CD4-positive, alpha-beta T cell treated with Interleukin-2 at 100 ng/mL for 4 hours (primary cell): Measurements from ENCODE around the gene PAX2.
"Not testable (repeated sequence)": the region's sequence is repeated elsewhere in the genome, so short reads cannot be mapped to it uniquely, and the experiment has no call there.

Experiments used
- DNase-seq: peaks from one replicate; pipeline ENCODE4 v3.0.0-alpha.2; 2020; ENCODE audit warnings: low spot score

Gene PAX2

DNA sequence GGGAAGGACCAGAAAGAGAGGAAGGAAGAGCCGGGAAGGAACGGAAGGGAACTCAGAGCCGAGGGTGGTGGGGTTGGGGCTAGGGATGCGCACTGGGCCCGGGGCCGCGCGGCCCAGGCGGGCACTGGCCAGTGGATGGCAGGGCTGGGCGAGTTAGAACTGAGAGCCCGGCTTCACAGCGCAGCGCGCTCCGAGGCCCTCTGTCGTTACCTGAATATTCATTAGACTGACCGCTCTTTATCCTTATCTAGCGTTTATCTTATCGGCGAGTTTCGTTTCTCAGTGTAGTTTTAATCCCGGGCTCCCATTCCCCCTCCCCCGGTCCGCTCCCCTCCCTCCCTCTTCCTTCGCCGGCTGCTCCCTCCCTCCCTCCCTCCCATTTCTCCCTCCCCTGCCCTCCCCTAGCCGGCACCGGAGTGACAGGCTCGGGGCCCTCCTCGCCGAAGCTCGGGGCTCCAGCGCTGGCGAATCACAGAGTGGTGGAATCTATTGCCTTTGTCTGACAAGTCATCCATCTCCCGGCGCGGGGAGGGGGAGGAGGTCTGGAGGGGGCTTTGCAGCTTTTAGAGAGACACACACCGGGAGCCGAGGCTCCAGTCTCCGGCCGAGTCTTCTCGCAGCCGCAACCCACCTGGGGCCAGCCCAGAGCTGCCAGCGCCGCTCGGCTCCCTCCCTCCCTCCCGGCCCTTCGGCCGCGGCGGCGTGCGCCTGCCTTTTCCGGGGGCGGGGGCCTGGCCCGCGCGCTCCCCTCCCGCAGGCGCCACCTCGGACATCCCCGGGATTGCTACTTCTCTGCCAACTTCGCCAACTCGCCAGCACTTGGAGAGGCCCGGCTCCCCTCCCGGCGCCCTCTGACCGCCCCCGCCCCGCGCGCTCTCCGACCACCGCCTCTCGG, at the start of gene PAX2:
PAX2 (plus strand) TSS at position 596 of the 895 bp plus-strand sequence. CDS start 679 bp downstream, outside the sequence.
- DNase-seq = no peak

DNA sequence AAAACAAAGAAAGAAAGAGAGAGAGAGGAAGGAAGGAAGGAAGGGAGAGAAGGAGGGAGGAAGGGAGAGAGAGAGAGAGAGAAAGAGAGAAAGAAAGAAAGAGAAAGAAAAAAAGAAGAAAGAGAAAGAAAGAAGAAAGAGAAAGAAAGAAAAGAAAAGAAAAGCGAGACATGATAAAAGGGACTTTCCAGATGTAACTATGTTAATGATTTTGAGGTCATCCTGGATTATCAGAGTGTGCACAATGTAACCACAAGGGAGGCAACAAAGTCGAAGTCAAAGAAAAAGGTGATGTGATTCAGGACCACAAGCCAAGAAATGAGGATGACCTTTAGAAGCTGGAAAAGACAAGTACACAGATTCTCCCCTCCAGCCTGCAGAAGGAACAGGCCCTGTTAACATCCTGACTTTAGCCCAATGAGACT, 48.9 kb upstream of the PAX2 start:
- no peak for DNase-seq

DNA sequence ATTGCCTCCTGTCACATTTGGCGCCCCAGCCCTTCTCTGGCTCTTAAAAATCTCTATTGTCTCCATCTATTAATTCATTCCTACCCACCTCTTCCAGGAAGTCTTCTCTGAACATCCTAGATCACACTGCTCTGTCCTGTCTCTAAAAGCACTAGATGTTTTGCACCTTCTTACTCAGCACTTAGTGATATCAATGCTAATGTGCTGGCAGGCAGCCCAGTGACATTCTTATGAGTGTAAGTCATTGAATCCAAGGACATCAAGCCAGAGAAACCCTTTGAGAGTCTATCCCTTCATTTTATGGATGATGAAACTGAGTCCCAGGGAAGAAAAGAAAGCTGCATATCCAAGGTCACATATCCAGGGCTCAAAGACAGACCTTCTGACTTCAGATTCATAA, 48.3 kb upstream of the PAX2 start:
- DNase-seq = no peak

DNA sequence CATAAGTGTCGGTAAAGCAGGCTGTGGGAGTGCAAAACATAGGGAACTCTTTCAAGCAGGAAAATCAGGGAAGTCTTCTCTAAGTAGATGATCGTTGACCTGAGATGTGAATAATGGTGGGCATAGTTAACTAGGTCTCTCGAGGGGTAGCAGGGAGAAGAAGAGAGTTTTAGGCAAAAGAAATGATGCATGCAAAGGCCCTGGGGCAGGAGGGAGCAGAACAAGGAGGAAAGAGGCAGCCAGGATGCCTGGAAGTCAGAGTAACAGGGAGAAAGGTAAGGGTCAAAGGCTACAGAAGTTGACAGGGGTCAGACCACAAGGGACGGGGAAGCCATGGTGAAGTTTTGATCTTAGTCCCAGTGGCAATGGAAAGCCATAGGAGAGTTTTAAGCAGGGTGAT, 47.8 kb upstream of the PAX2 start:
- no peak for DNase-seq

DNA sequence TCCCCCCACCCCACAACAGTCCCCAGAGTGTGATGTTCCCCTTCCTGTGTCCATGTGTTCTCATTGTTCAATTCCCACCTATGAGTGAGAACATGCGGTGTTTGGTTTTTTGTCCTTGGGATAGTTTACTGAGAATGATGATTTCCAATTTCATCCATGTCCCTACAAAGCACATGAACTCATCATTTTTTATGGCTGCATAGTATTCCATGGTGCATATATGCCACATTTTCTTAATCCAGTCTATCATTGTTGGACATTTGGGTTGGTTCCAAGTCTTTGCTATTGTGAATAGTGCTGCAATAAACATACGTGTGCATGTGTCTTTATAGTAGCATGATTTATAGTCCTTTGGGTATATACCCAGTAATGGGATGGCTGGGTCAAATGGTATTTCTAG, 43.7 kb upstream of the PAX2 start:
- not testable (repeated sequence) for DNase-seq

DNA sequence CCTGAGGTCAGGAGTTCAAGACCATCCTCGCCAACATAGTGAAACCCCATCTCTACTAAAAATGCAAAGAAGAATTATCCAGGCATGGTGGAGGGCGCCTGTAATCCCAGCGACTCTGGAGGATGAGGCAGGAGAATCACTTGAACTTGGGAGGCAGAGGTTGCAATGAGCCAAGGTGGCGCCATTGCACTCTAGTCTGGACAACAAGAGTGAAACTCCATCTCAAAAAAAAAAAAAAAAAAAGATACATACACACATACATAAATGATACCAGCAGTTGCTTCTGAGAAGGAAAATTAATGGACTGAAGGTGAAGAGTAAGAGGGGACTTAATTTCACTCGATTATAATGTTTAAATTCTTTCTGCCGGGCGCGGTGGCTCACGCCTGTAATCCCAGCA, 40.2 kb upstream of the PAX2 start:
- DNase-seq = no peak

DNA sequence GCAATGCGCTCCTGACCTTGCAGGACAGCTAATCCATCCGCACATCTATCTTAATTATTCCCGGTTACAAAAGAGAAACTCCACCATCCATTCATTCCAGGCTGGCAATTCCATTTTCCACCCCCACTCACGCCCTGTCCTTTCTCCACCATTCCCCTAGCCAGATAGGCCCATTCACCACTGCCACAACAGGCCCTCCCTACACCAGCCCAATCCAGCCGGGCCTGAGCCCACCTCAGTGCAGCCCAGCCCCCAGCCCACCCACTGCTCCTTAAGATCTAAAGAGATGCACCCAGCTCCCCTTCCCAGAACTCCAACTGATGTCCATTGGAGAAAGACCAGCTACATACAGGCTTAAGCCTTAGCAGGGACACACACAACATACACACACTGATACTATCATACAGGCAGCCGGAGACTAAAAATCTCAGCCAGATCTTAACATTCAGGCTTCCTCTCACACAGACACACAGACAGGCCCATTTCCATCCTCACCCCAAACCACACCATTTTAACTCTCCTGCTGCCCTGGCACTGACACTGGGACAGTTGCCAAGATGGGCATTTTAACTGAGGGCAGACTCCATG, 38.0 kb upstream of the PAX2 start:
- no peak for DNase-seq

DNA sequence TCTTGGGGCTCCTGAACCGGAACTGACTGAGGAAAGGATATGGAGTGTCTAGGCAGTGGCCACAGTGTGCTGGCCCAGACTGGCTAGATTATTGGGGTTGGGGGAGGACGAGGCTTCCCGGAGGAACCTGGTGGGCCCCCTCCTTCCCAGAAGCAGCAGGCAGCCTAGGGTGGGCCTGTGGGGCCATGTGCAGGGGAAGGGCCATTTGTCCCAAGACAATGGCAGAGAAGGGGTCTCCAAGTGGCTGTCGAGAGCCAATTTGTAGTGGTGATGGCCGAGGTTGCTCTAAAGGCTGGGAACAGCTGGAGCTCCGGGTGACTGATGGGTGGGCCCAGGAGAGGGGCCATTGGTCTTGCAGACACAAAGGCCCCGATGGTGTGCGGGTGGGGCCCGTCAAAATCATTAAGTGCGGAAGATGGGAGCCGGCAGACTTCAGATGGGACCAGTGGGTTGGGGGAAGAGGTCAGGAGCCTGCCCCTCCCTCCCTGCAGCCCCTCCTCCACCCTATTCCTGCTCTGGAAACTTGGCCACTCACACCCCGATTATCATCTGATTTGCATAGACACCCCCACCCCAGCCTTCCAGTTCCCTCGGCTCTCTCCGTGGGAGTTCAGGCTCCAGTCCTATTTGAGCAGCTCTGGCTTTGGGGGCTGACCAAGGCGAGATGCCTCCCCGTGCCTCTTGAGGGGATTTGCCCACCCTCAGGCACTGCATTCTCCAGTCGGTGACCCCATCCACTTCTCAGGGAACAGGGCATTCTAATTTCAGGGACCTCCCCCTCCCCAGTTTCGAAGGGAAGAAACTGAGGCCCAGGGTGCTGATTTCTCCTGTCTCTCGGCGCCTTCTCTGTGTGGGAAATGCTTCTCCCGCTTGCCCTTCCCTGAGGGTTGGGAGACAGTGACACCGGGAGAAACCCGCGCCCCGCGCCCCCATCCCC, 36.0 kb upstream of the PAX2 start:
- no peak for DNase-seq

DNA sequence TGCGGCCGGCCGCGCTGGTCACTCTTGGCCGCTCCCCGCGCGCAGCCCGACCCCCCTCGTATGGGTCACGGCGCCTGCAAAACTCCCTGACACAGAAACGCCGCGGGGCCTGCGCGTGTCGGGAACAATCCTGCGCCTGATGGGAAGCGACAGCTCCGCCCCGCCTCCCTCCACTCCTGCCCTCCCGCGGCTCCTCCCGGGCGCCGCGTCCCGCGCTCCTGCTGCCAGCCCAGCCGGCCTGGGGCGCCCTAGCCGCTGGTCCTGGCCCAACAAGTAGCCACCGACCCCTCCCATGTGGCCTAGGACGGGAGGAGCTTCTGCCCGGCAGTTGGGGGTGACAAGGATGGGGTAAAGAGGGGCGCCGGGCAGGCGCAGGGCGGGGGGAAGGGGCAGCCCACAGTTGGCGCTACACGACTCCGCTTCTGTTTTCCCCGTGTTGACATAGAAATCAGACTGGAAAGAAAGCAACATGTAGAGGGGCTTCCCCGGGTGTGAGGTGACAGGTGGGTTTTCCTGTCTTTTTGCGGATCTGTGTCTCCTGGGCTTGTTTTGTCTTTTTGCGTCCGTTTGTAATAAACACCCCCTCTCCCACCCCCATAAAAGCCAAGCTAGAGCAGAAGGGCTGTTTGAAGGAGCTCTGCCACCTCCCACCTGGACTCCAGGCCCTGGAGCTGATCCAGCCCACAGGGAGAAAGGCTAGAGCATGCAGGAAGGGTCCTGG, 35.1 kb upstream of the PAX2 start:
- DNase-seq = no peak

DNA sequence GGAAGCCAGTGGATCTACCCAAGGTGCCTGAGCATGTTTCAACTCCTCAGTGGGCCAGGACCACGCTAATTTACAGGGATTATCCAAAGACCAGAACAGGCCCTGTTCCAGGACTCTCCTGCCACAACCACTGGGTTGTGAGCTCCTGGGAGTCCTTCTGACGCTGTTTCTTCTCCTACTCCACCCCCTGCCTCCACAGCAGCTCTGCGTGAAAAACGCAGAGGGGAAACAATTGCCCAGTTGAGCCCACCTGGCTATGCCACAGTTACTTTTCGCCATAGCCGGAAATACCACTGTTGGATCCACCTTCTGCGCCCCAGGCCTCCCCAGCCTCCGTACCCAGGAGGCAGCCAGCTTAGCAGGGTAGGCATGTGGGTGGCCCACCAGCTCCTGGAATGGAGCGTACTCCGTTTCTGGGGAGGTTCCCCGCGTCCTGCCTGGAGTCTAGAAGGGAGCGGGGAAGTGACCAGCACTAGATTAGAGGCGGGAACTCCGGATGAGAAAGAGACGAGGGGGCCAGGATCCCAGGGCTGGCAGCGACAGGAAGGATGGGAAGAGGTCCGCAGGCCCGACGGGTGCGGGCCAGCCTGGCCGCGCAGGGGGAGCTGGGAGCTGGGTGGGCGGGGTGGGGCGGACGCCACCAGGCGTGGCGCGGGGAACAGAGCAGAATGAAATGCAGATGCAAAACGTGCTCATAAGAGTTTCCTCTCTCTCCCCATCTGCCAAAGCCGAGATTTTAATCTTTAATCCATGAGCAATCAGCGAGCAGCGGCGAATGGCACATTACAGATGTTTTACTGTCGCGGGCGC, 32.1 kb upstream of the PAX2 start:
- no peak for DNase-seq

DNA sequence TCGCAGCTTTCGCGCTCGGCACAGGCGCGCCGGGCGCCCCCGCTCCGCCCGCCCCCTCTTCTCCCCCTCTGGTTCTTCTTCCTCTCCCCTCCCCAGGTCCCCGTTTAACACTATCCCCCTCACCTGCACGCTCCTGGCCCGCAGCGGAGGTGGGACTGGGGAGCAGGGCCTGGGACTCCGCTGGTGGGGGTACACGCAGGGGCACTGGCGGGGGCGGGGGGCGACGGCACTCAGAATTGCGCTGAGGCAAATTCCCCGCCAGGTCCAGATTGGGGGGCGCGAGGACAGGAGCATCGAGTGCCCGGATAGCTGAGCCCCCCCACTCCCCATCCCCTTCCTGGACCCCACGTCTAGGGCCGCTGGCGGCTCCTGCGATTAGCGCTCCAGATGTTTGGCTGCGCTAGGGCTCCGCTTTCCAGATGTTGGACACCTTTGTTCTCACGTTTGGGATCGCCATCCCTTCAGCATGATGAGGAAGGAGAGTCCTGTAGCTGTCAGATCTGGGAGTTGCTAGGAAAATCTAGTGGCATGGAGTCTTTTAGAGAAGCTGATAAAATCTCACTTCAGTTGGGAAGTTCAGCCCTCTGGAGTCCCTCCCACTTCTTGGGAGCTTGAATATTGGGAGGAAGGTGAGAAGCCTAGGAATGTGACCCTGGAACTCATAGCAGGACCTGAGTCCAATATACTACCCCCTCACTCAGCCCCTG, 31.4 kb upstream of the PAX2 start:
- no peak for DNase-seq

DNA sequence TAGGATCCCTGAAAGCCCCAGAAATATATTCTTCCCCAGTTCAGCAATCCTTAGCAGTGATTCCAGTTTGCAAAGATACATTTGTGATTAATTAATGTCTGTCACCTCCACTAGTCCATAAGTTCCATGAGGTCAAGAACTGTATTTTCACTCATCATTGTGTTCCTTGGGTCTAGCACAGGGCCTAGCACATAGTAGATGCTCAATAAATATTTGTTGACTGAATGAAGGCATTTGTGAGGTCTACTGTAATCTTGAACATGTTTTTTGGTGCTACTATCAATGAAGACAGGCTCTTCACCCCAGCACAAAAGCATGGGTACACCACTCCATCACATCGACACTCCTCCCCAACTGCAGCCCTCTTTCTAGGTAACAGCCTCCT, 30.8 kb upstream of the PAX2 start:
- no peak for DNase-seq

DNA sequence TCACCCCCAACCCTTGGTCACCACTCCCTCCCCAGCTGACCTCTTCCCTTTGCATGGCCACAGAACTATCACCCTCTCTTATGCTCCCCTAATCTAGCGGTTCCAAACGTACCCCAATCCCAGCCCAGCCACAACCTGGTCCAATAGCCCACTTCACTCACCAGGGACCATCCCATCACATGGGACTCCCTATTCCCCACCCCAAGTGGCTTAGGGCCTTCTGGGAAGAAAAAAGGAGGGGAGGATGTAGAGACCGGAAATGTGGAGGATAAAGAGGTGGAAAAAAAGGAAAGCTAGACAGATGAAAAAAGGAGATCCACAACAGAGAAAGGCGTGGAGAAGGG, 30.3 kb upstream of the PAX2 start:
- DNase-seq = no peak

DNA sequence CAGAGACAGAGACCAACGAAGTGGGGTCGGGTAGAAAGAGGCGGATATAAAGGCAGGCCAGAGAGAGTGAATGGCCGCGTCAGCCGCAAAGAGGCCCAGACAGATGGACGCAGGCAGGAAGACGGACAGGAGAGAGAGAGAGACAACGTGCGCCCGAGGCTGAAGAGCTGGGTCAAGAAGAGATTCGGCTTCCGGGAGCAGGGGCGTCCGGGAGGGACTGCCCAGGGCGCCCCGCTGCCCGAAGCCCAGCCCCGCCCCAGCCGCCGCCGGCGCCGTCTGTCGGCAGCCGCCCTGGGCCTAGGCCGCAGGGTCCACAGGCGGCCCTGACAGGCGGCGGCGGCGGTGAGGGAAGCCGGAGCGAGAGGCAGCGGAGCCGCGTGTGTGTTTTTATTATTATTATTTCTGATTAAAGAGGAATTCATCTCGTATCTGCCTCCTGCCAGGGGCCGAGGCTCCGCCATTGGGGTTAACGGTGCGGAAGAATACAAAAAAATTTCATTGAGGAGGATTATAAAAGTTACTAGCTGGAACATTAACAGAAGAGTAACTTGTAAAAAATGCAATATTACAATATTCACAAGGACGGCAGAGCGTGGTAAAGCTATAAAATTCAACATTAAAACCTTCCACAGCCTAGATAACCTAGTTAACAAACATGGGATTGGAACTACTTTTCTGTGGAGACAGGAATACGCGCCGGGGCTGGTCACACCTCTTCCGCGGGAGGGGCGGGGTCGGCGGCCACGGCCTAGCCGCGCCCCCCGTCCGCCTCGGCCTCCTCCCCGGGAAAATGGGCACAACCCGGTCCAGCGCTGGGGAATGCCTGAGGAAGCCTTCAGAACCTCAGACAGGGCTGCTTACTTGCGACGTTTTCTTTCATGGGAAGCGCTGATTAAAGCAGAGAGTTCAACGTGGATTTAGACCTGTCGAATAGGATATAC, 29.7 kb upstream of the PAX2 start:
- no peak for DNase-seq

DNA sequence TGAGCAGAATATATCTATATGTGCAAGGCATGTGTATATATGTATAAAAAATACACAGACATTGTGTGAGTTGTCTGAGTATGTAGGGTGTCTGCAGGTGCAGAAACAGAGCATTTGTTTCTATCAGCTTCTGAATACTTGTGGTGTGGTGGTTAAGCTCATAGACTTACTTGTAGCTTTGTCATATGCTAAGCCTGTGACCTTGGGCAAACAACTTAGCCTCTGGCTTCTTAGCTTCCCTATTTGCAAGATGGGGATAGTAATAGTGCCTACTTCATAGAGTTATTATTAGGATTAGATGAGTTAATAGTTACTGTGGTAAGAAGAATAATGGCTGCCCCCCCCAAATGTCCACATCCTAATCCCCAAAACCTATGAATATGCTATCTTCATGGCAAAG, 28.2 kb upstream of the PAX2 start:
- DNase-seq = no peak

DNA sequence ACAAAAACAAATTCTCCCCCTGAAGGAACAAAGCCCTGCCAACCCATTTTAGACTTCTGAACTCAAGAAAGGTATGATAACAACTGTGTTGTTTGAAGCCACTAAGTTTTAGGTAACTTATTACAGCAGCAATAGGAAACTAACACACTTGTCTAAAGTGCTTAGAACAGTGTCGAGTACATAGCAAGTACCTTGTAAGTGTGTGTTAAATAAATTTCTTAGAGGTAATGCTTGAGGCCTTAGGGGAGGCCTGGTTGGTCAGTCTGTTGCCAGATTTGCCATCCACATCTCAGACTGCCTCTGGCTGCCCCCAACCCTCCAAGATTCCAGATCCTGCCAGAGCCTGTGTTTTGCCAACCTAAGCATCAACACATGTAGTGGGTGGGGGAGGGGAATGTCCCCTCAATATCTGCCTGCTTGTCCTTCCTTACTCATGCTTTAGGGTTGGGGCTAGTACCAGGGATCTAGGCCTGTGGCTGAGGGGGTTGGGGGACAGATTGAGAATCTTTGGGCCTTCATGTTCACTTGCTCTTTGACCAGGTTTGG, 27.1 kb upstream of the PAX2 start:
- no peak for DNase-seq

DNA sequence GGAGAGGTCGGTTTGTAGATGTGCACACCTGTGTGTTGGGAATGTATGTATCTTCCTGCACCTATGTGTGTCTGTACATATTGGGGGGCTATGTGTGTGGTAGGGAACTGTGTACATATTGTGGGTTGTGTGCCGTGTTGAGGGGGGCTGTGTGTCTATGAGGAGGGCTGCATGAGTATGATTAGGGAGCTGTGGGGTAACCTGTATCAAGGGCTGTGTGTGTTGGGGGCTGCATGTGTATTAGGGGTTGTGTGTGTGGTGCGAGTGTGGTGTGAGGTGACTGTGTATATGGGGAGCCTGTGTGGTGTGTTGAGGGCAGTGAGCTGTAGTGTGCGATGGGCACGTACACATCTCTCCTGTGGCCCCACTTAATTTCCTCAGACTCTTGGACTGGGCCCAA, 22.2 kb upstream of the PAX2 start:
- DNase-seq = no peak

DNA sequence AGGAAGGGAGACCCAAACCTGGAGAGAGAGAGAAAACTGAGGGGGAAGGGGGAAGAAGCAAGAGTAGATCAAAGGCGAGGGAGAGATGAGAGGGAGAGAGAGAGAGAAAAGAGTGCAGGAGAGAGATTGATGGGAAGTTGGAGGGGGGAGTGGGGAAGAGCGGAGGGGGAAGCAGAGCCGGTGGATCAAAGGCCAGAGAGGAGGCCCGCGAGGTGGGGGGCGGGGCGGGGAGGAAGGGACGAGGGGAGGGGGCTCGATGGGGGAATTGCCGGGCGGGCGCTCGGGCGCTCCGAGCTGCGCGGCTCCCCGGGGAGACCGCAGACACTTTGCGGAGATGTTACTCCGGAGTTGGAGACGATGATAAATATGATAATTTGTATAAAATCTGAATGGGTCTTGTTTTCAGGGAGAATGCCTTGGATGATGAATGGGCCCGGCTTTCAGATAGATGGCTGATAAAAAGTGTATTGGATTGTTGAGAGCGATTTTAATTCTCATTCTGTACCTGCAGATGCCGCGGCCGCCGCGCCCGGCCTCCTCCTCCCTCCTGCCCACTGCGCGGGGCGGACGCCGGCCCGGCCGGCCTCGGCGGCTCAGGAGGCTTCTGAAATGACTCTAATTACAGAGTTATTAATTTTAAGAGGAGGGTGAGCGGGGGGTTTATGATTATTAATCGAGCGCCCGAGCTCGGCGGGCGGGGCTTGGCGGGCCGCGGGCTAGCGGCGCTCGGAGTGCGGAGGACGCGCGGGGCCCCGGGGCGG, 21.4 kb upstream of the PAX2 start:
- no peak for DNase-seq
